Left ventricle myocardium inferior (tissue), 1 donor: ENCODE measurements around the gene YPEL4. TPM values are rescaled to one million over a fixed set of nuclear protein-coding genes. Genes with fewer than 3 reads are reported as not detected.

Source experiments
- DNase-seq: peaks from one replicate; pipeline ENCODE4 v3.0.0-alpha.2; 2020
- H3K27ac ChIP-seq: fragments of 200-600 bp; replicated peaks from 2 replicates; pipeline ENCODE4 v1.8.0; 2021
- H3K27me3 ChIP-seq: fragments of 200-600 bp; 2 replicates; pipeline ENCODE4 v1.8.0; 2021; ENCODE audit warnings: low read depth
- H3K36me3 ChIP-seq: fragments of 200-600 bp; 2 replicates; pipeline ENCODE4 v1.8.0; 2021
- H3K4me1 ChIP-seq: fragments of 200-600 bp; 2 replicates; pipeline ENCODE4 v1.8.0; 2021
- H3K4me3 ChIP-seq: fragments of 200-600 bp; 2 replicates; pipeline ENCODE4 v1.8.0; 2021; ENCODE audit warnings: mild to moderate bottlenecking, moderate library complexity
- H3K9me3 ChIP-seq: fragments of 200-600 bp; replicated peaks from 2 replicates; pipeline ENCODE4 v1.8.0; 2021
- intact Hi-C: fragments of 100-400 bp; cut with micrococcal nuclease; formaldehyde crosslinking; loops from one replicate; pipeline ENCODE4 v1.11.0; 2022
- total RNA-seq: library from RNA; stranded (reverse); fragmentation: NEBNext Ultra II Directional; extraction: Animal tissue kit (Norgen Biotek cat#: 25700); gene quantifications from one replicate; pipeline ENCODE4 v1.2.1, GENCODE V29; 2021
- TF ChIP-seq, protein P1 (sequence below): fragments of 200-600 bp; IDR thresholded peaks from 2 replicates; pipeline ENCODE4 v1.8.0; 2021; ENCODE audit warnings: antibody characterized with exemption, mild to moderate bottlenecking, borderline replicate concordance
- donor health status: DM: no; HTN: yes; CAD: no; lungs with severe emphysema.

YPEL4 gene
- total RNA-seq, 1 donor from 2014 or later, result 0.55 TPM

DNA sequence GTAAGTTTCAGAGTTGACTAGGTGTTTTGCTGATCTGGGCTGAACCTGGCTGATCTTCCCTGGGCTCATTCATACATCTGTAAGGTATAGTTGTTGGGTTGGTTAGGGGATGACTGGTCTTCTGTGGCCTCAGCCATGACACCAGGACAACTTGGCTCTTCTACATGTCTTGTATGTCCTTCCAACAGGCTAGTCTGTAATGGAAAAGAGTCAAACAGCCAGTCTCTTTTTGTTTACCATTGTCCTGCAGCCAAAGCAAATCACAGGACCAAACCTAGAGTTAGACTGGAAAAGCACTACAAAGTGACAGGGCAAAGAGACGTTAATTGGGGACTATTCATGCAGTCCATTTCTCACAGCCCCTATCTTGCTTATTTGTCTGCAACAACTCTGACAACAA lies 34.4 kb downstream of the YPEL4 start:
- DNase-seq, result no peak
- Histone ChIP-seq H3K27ac (no peak overlapping the region), H3K36me3 (peaks cover 61% of the 10 kb centered on the region), H3K4me3 (no peak overlapping the region), H3K27me3 (no peaks in the 10 kb centered on the region), H3K4me1 (no peaks in the 10 kb centered on the region), H3K9me3 (peaks cover 11% of the 10 kb centered on the region)
- TF ChIP-seq, protein P1, sequence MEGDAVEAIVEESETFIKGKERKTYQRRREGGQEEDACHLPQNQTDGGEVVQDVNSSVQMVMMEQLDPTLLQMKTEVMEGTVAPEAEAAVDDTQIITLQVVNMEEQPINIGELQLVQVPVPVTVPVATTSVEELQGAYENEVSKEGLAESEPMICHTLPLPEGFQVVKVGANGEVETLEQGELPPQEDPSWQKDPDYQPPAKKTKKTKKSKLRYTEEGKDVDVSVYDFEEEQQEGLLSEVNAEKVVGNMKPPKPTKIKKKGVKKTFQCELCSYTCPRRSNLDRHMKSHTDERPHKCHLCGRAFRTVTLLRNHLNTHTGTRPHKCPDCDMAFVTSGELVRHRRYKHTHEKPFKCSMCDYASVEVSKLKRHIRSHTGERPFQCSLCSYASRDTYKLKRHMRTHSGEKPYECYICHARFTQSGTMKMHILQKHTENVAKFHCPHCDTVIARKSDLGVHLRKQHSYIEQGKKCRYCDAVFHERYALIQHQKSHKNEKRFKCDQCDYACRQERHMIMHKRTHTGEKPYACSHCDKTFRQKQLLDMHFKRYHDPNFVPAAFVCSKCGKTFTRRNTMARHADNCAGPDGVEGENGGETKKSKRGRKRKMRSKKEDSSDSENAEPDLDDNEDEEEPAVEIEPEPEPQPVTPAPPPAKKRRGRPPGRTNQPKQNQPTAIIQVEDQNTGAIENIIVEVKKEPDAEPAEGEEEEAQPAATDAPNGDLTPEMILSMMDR, result no peak
- intact Hi-C loops, result no loop called here

DNA sequence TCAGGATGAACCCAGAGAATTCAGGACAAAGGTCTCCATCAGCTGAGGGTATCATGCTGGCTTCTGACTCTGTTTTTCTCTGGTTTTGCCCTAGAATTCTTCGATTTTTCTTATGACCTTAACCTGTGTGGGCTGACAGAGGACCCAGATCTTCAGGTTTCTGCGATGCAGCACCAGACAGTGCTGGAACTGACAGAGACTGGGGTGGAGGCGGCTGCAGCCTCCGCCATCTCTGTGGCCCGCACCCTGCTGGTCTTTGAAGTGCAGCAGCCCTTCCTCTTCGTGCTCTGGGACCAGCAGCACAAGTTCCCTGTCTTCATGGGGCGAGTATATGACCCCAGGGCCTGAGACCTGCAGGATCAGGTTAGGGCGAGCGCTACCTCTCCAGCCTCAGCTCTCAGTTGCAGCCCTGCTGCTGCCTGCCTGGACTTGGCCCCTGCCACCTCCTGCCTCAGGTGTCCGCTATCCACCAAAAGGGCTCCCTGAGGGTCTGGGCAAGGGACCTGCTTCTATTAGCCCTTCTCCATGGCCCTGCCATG lies 35.4 kb downstream of the YPEL4 start:
- H3K9me3 ChIP-seq, result peaks cover 2% of the 10 kb centered on the region
- intact Hi-C loops, result no loop called here
- H3K27ac ChIP-seq, result no peak overlapping the region
- DNase-seq, result no peak
- TF ChIP-seq, protein P1, result no peak
- H3K4me3 ChIP-seq, result no peak overlapping the region
- H3K36me3 ChIP-seq, result peaks cover 53% of the 10 kb centered on the region
- no peaks in the 10 kb centered on the region for H3K27me3 ChIP-seq
- H3K4me1 ChIP-seq, result no peaks in the 10 kb centered on the region

DNA sequence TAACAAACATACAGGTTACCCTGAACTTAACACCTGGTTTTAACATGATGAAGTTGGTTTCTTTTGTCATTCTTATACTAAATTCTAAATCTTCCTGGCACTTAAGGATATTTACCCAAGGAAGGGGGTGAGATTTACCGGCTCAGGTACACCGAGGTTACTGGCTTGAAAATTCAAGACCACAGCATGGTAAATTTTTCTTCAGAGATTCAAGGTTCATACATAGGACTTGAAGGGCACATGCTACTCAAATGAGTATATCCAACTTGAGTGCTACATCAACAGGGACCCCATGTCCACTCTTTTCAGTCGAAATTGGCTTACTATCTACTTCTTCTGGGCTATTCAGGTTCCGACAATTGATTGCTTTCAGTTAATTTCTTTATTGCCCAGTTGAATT lies 39.5 kb downstream of the YPEL4 start:
- H3K4me1 ChIP-seq, result no peaks in the 10 kb centered on the region
- no peaks in the 10 kb centered on the region for H3K27me3 ChIP-seq
- no peak for DNase-seq
- no peak overlapping the region for H3K27ac ChIP-seq
- TF ChIP-seq, protein P1, result no peak
- H3K36me3 ChIP-seq, result peaks cover 90% of the 10 kb centered on the region
- no peak overlapping the region for H3K4me3 ChIP-seq
- no peaks in the 10 kb centered on the region for H3K9me3 ChIP-seq
- intact Hi-C loops, result no loop called here

DNA sequence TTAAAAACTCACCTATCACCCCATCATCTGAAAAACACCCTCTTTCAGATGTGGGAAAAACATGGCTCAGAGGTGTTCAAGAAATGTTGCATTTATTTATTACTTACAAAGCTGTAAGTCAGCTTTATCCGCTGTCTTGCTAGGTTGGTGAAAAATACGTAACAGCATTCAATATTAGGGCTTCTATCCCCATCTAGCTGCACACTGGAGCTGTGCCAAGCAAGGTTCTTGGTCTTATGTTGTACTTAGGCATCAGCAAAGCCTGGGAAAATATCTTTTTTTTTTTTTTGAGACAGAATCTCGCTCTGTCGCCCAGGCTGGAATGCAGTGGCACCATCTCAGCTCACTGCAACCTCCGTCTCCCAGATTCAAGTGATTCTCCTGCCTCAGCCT lies 44.7 kb downstream of the YPEL4 start:
- no peak for DNase-seq
- peaks cover 58% of the 10 kb centered on the region for H3K36me3 ChIP-seq
- TF ChIP-seq, protein P1, result no peak

DNA sequence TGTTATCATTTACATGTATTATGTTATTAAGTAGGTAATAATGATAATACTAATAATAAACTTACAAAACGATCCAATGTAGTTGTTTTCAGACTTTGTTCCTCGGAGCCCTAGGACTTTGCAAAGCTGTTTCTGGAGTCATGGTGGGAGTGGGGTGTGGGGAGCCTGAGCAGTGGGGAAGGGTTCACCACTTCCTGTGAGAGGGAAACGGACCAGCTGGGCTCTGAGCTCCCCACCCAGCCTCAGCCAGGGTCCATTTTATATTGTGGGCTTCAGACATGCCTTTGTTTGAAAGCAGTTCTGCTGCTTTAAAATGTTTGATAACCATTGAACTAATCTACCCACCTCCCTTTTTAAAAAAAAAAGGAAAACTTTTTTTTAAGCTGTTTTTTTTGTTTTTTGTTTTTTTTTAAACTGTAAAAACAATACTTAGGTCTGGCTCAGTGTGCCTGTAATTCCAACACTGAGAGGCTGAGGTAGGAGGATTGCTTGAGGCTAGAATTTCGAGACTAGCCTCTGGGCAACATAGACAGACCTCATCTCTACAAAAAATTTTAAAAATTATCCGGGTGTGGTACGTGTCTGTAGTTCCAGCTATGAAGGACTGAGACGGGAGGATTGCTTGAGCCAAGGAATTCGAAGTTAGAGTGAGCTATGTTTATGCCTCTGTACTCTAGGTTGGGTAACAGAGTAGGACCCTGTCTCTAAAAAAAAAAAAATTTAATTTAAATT lies 45.2 kb downstream of the YPEL4 start:
- Histone ChIP-seq H3K27me3 (peaks cover 10% of the 10 kb centered on the region), H3K4me1 (peaks cover 9% of the 10 kb centered on the region), H3K9me3 (no peaks in the 10 kb centered on the region), H3K27ac (no peak overlapping the region), H3K4me3 (no peak overlapping the region), H3K36me3 (peaks cover 59% of the 10 kb centered on the region)
- no peak for DNase-seq
- intact Hi-C loops, result no loop called here
- TF ChIP-seq, protein P1, result no peak

More for the DNA sequence above, 44.7 kb downstream of the YPEL4 start:
- peaks cover 6% of the 10 kb centered on the region for H3K27me3 ChIP-seq
- no peak overlapping the region for H3K4me3 ChIP-seq
- peaks cover 7% of the 10 kb centered on the region for H3K4me1 ChIP-seq
- H3K9me3 ChIP-seq, result no peaks in the 10 kb centered on the region
- intact Hi-C loops, result no loop called here
- H3K27ac ChIP-seq, result no peak overlapping the region
